GM19099 (cell line): Measurements from ENCODE around the gene DHX34.

Source experiments
- POLR2A ChIP-seq: IDR thresholded peaks from 3 replicates; pipeline ENCODE4 v1.6.1; 2011; ENCODE audit warnings: low read depth; ENCODE audit not compliant: insufficient read length; ENCODE audit errors: extremely low read depth

The DHX34 gene

GRCh38 chr19:47350630-47351029 lies 1.5 kb downstream of the DHX34 start:
- TF ChIP-seq POLR2A, result no peak

GRCh38 chr19:47351548-47351947 lies 2.4 kb downstream of the DHX34 start:
- TF ChIP-seq POLR2A, result no peak

- TF ChIP-seq POLR2A, result no peak
Measured at GRCh38 chr19:47352095-47352494, 3.0 kb downstream of the DHX34 start.

GRCh38 chr19:47353307-47353712 lies 4.2 kb downstream of the DHX34 start:
- TF ChIP-seq POLR2A, result no peak

GRCh38 chr19:47356900-47357299 lies 7.8 kb downstream of the DHX34 start:
- TF ChIP-seq POLR2A, result no peak

GRCh38 chr19:47357788-47358680 lies 8.9 kb downstream of the DHX34 start:
- TF ChIP-seq POLR2A, result no peak

- no peak for TF ChIP-seq POLR2A
Measured at GRCh38 chr19:47358936-47359335, 9.8 kb downstream of the DHX34 start.

GRCh38 chr19:47362321-47362720 lies 13.2 kb downstream of the DHX34 start:
- TF ChIP-seq POLR2A, result no peak

- no peak for TF ChIP-seq POLR2A
Measured at GRCh38 chr19:47363758-47364531, 14.8 kb downstream of the DHX34 start.

GRCh38 chr19:47370045-47370611 lies 21.0 kb downstream of the DHX34 start:
- TF ChIP-seq POLR2A, result no peak

GRCh38 chr19:47371261-47371660 lies 22.1 kb downstream of the DHX34 start:
- TF ChIP-seq POLR2A, result no peak

GRCh38 chr19:47372603-47373002 lies 23.5 kb downstream of the DHX34 start:
- no peak for TF ChIP-seq POLR2A

GRCh38 chr19:47373246-47374240 lies 24.4 kb downstream of the DHX34 start:
- TF ChIP-seq POLR2A, result no peak
